ENCODE measurements around the gene TSFM.
A peak's percentile ranks its signal among the peaks of the same experiment; 100 is the strongest.

Gene TSFM

GRCh38 chr12:57771236-57771872 lies 11.2 kb upstream of the TSFM start:
- H3K4me3 ChIP-seq (ENCODE audit: low read depth, low read length): peak overlapping the region; percentile 93
- ChIA-PET POLR2A (interaction anchor here (0.6 to 1.8 kb wide), 14 partner anchors 10 to 241 kb away, joined by 3 to 14 read pairs (median 4); partner anchors contain the start of genes CDK4, CTDSP2, MARCHF9 and TSFM), CTCF (interaction anchor here (0.6 to 2.1 kb wide), 3 partner anchors 12 to 133 kb away, joined by 3 to 6 read pairs (median 6); partner anchors contain the start of gene TSFM)
- peaks cover 5 to 43% of the 10 kb centered on the region in 2 experiments; a peak in 2 of 3 replicates for H3K36me3 ChIP-seq (ENCODE audit: control insufficient read depth in 2 of 2, insufficient read depth in 1 of 2, low read length in 2 of 2)
- peaks cover 19% of the 10 kb centered on the region for H3K4me1 ChIP-seq (ENCODE audit: control insufficient read depth, insufficient read depth, low read length)
- H3K27ac ChIP-seq (ENCODE audit: extremely low read depth, low read depth, low read length): peak overlapping the region; percentile 94
- TF ChIP-seq ZNF169 (tag by site-specific recombination; IDR thresholded peaks at IDR 0.05): no peak
- peak; percentile 96 for TF ChIP-seq PRDM10 (tag by site-specific recombination; IDR thresholded peaks at IDR 0.05)
- no peak for TF ChIP-seq ZNF433 (tag by site-specific recombination; IDR thresholded peaks at IDR 0.05; ENCODE audit: low read depth)
- no peak for TF ChIP-seq SETDB1 (IDR thresholded peaks at IDR 0.05; ENCODE audit: insufficient read length, low read length)
- peak; percentile 99 for TF ChIP-seq KLF9 (tag by site-specific recombination; IDR thresholded peaks at IDR 0.05; ENCODE audit: low read depth)
- TF ChIP-seq ATF2 (tag by site-specific recombination; IDR thresholded peaks at IDR 0.05; ENCODE audit: low read depth): peak; percentile 100
- no peak for TF ChIP-seq ZNF76 (tag by site-specific recombination; IDR thresholded peaks at IDR 0.05; ENCODE audit: borderline replicate concordance, low read depth)
- TF ChIP-seq PRDM2 (tag by site-specific recombination; IDR thresholded peaks at IDR 0.05; ENCODE audit: borderline replicate concordance): no peak
- TF ChIP-seq GFI1B (tag by site-specific recombination; IDR thresholded peaks at IDR 0.05): no peak
- 0 out of 2 replicates have a peak, but pooled peaks have one; percentile 68 for TF ChIP-seq EGR2 (tag by site-specific recombination; IDR thresholded peaks at IDR 0.05; ENCODE audit: low read depth)
- TF ChIP-seq ZNF501 (tag by site-specific recombination; IDR thresholded peaks at IDR 0.05): no peak
- no peaks in the 10 kb centered on the region for H3K9me3 ChIP-seq (ENCODE audit: control insufficient read depth, insufficient read depth, low read depth, low read length)

Measured in HEK293 (cell line).